GM18519 (cell line): ENCODE data around the gene KDELR1.
"Not testable (repeated sequence)": the region's sequence is repeated elsewhere in the genome, so short reads cannot be mapped to it uniquely, and the experiment has no call there.

Experiments used
- ATAC-seq: cut with Tn5 transposase; IDR thresholded peaks from one replicate; pipeline ENCODE4 v1.9.1; 2021; ENCODE audit warnings: mild to moderate bottlenecking, moderate library complexity; ENCODE audit not compliant: unreplicated experiment, low FRiP score

The KDELR1 gene

DNA sequence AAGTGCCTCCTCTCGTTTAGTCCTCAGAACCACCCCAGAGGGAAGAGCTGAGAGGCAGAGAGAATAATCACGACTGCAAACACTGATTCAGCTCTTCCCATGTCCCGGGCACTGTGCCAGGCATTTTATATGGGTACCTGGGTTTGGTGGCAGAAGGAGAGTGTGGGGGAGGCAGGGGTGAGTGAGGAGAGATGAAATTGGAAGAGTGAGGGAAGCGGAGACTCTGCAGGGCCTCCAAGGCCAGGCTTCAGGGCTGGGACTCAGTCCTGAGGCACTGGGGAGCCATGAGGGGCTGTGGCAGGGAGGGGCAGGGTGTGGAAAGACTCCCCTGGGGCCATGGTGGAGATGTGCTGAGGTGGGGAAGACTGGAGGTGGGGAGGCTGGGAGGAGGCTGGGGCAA is 18.4 kb downstream of the KDELR1 start:
- ATAC-seq, result no peak

DNA sequence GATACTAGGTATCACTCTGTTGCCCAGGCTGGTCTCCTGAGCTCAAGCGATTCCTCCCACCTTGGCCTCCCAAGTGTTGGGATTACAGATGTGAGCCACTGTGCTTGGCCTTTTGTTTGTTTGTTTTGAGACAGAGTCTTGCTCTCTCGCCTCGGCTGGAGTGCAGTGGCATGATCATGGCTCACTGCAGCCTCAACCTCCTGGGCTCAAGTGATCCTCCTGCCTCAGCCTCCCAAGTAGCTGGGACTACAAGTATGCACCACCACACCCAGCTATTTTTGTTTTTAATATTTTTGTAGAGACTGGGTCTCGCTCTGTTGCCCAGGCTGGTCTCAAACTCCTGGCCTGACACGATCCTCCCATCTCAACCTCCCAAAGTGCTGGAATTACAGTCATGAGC is 19.6 kb downstream of the KDELR1 start:
- ATAC-seq, result not testable (repeated sequence)

DNA sequence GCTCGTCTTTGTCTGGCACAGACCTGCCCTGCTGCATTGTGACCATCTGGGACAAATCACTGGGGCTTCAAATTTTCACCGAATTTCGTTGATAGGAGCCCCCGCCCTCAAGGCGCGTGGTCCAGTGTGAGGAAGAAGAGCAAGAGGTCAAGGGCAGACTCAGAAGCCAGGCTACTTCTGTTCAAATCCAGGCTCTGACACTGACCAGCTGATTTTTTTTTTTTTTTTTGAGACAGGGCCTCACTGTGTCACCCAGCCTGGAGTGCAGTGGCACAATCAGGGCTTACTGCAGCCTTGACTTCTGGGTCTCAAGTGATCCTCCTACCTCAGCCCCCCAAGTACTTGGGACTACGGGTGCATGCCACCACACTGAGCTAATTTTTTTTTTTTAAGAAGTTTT is 20.0 kb downstream of the KDELR1 start:
- no peak for ATAC-seq

DNA sequence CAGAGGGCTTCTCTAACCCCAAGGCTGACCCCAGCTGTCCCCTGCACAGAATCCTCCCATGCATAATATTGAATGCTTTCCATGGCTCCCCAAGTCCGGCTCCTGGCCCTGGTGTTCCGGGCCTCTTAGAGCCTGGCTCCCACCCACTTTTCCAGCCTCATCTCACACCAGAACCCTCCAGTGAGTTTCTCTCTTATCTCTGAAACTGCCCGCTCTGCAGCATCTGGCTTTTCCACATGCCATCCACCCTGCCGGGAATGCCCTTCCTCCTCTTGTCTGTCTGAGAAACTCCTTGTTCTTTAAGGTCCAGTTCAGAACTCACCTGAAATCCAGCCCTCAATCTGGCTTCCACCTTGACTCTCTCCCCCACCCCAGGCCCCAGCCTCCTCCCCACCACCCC is 20.4 kb downstream of the KDELR1 start:
- no peak for ATAC-seq

DNA sequence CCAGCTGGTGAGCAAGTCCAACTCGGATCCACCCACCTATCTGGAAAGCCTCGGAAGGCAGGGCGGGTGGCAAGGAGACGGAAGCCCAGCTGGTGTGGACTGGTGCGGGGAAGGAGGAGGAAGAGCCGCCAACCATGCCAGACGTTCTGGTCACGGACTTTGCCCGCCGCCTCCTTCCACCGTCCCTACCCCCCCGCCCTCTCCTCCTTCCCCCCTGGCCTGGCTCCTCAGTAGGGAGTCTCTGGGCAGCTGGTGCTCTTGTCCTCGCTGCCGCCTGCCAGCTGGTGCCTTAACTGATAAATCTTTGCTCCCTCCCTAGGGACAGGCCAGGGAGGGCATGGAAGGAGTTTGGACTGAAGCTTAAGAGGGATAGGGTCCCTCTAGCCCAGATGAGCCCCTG is 22.4 kb downstream of the KDELR1 start:
- no peak for ATAC-seq

DNA sequence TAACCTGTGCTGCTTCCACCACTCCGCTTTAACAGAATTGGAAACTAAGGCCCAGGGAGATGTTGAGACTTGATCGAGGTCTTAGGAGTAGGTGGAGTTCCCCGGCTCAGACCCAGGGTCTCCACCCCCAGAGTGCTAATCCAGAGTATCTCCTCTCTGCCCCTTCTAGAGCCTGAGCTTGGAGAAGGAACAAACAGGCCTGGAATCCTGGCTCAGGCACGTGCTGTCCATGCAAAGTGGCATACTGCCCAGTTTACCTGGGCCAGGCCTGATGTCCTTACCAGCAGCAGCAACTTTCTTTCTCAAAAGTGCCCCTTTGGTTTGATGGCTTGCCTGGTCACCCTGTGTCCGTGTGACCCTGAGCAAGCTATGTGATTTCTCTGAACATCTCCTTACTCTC is 23.5 kb downstream of the KDELR1 start:
- no peak for ATAC-seq

DNA sequence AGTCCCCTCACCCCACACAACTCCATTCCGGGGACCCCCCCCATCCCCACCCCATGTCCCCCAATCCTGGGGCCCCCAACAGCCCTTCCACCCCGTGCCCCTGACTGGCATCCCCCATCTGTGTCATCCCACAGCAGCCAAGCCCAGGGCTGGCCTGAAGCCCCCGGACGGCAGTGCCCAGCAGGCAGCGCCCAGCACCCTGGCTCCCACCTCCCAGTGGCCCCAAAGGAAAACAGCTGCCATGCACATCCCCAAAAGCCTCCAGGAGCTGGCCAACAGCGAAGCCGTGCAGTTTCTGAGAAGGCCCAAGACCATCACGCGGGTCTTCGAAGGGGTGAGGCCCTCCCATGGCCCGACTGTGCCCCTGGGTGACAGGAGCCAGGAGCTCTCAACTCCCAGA is 25.7 kb downstream of the KDELR1 start:
- no peak for ATAC-seq

DNA sequence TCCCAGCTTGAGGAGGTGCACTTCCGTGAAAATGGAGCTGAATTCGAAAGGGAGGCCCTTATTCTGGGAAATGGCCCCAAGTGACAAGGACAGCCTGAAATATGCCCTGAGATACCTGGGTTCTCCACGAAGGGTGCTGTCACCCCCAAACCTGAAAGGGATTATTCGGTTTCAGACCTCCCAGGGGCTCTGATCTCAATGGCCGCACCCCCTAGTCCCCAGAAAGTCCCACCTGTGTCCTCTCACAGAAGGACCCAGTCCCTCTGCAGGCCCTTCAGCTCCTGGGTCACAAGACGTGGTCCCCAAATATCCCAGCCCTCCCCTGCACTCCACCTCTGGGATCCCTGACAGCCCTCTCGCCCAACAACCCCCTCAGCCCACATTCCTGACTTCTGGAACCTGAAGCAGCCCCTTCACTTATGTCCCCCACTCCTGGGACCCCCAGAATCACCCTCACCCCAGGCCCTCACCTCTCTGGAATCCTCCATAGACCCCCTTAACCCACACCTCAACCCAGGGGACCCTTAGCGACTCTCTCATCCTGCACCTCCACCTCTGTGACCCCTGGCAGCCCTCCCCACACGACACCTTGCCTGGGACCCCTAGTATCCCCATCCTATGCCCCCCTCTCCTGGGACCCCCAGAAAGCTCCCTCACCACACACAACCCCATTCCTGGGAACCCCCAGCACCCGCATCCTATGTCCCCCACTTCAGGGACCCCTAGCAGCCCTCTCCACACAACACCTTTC is 26.6 kb downstream of the KDELR1 start:
- no peak for ATAC-seq

DNA sequence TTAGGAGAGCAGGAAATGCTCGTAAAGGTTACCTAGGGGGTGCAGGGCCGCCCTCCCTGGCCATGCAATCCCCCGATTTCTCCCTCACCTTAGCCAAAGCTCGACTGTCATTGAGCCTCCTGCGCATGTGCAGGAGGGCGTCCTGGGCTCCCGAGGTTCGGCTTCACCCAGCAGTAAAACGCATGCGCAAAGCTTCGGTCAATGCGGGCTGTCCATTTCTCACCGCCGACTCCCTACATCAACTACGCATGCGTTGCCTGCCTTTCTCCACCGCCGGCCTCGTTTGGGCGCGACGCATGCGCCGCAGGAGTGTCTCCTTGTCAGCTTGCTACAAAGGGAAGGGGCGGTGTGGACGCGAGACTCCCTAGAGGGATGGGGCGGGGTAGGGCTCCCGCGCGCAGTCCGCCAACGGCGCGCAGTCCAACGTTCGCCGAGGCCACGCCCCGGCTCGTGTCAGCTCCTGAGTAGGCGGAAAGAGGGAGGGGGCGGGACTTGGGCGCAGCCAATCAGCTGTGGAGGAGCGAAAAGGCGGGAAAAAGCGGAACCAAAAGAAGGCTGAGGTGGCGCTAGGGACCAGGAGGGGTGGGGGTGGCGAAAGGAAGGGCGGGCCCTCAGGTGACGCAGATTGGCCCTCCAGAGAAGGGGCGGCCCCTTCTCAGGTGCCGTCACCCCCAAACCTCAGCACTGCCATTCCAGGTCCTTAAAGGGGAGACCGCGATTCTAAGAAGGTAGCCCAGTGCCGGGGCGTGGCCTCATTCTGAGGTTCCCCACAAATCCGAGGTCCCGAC is 27.3 kb downstream of the KDELR1 start, which contains the start of the genes SYNGR4 and TMEM143:
TSS of gene SYNGR4 (plus strand) at position 558 of the 788 bp plus-strand sequence. CDS start 1,476 bp downstream, outside the sequence.
TSS of gene TMEM143 (minus strand) at position 131 of the 788 bp plus-strand sequence. CDS start at position 111, 20 bp downstream.
- ATAC-seq, result peak; percentile 59

DNA sequence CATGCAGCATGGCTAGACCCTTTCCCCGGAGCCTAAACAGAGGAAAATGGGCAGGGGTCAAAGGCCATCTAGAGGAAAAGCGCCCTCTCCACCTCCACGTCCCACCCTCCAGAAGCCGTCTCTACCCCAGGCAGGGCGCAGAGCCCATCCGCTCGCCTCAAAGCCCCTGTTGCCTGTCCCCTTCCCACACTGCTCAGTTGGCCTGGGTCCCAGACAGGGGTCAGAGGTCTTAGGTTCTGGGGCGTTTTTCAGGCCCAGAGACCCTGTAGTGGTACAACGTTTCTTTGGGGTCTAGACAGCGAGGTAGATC is 27.9 kb downstream of the KDELR1 start:
- ATAC-seq, result peak; percentile 1

DNA sequence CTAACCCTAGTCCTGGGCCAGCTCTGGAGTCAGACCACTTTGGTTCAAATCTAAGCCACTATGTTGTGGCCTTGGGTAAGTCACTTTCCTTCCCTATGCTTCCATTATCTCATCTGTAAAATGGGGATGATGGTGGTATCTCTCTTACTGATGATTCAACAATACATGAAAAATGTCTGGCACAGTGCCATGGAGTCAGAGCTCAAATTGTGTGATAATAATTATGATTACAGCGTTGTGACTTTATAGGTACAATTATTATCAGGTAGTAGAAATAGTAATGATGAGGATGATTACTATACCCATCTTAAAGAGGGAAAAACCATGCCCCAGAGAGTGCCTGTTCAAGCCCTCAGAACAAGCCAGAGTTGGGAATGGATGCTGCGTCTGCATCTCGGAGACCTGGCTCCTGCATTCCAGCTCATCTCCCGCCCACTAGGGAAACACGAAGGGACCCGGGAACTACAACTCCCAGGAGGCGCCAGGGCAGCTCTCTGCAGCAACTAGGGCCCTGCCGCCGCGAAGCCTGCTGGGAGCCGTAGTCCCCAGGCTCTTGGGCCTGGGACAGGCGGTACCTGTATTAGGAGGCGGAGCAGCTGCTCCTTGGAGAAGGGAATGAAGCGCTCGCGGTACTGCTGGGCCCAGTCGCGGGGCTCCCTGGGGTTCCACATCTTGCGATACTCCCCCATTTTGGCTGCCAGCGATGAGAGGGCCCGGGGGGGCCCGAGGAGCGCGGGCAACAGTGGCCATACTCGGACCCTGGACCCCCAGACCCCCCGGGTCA is 28.4 kb downstream of the KDELR1 start:
- ATAC-seq, result peak; percentile 48

DNA sequence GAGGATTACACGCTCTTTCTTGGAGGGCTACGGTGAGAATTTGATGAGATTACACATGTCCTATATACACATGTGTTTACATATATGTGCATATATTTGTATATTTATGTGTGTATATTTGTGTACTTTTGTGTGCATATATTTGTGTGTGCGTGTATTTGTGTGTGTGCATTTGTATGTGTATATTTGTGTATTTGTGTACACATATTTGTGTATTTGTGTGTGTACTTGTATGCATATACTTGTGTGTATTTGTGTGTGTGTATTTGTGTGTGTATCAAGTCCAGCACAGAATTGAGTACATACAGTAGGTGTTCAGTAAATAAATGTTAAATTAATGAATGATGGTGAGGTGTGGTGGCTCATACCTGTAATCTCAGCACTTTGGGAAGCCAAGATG is 29.4 kb downstream of the KDELR1 start:
- no peak for ATAC-seq

DNA sequence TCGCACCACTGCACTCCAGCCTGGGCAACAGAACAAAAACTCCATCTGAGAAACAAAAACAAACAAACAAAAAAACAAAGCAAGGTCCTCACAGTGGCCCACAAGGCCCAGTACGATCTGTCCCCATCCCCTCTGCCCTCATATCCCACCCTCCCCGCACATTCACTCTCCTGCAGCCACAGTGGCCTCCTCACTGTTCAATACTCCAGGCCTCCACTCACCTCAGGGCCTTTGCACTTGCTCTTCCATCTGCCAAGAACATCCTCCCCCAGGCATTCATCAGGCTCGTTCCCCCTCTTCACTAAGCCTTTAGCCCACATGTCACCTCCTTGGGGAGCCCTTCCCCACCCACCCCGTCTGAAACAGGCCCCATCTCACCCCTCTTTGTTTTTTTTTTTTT is 32.2 kb downstream of the KDELR1 start:
- ATAC-seq, result no peak

DNA sequence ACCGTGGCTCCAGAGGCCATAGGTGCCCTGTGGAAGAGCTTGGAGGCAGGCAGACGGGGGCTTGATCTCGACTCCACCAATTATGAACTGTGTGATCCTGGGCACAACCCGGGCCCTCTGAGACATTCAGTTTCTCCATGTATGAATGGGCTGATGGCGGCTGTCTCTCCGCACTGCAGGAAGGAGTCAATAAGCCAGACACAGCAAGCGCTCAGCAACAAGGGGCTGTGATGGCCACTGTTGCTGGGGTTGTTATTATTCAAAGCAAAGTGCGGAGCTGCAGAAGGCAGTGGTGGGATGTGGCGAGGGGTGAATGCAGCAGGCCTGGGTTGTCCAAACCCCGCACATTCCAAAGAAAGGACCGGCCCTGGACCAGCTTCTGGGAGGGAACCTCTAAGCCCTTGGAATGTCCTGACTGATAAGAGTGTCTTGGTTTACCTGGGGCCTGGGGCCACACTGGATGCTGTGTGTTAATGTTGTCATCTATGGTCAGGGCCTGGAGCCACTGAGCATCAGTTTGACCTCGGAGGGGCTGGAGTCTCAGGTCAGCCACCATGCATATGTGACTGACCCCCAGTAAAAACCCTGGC is 35.9 kb downstream of the KDELR1 start:
- no peak for ATAC-seq

DNA sequence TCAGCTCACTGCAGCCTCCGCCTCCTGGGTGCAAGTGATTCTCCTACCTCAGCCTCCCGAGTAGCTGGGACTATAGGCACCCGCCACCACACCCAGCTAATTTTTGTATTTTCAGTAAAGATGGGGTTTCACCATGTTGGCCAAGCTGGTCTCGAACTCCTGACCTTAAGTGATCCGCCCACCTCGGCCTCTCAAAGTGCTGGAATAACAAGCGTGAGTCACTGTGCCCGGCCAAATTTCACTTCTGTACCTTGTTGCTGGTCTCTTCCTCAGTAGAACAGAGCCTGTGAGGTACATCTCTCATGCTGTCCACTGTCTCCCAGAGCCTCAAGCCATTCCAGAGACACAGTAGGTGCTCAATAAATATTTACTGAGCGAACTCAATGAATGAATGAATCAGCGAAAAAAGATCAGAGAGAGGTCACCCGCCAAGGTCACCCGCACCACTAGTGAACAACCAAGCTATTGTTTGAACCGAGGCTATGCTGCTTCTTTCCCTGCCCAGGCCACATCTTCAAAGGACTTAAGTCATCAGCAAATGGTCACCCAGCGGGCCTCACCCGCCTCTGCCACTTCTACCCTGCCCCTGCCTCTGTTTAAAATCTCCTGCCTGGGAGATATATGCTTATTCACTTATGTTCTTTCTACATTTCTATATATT is 36.9 kb downstream of the KDELR1 start:
- ATAC-seq, result no peak

DNA sequence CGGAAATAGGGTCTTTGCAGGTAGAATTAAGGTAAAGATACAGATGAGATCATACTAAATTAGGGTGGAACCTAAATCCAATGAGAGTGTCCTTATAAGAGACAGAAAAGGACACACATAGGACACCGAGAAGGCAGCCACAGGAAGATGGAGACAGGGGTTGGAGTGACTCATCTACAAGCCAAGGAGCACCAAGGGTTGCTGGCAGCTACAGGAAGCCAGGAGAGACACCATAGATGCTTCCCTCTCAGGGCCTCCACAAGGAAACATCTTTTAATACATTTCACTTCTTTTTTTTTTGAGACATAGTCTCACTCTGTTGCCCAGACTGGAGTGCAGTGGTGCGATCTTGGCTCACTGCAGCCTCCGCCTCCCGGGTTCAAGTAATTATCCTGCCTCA is 37.7 kb downstream of the KDELR1 start:
- no peak for ATAC-seq

DNA sequence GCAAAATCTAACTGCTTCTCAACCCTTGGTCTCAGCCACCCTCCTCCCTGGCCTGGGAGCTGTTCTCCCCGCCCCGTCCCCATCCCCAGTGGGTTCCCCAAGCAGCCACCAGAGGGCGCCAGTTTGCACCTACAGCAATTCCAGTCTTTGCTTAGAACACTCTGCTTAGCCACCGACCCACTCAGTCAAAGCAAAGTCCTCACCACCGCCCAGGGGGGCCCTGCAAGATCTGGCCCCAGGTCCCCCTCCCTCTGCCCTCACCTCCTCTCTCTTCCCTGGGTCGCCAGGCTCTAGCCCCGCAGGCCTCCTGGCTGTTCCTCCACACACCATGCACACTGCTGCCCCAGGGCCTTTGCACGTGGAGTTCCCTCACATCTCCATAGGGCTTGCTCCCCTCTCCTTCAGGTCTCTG is 40.0 kb downstream of the KDELR1 start:
- no peak for ATAC-seq

DNA sequence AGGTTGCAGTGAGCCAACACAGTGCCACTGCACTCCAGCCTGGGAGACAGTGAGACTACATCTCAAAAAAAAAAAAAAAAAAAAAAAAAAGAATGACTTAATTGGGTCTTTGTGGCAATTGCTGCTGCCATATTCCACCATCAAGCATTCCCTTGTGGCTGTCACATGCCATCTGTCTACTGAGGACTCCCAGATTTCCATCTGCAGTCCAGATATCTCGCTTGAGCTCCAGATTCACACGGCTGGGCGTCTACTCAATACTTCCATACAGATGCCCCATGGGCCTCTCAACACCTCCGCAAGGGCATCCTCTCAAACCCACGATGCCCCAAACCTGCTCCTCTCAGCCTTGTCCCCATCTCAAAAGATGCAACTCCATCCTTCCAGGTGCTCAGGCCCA is 40.5 kb downstream of the KDELR1 start:
- ATAC-seq, result no peak

DNA sequence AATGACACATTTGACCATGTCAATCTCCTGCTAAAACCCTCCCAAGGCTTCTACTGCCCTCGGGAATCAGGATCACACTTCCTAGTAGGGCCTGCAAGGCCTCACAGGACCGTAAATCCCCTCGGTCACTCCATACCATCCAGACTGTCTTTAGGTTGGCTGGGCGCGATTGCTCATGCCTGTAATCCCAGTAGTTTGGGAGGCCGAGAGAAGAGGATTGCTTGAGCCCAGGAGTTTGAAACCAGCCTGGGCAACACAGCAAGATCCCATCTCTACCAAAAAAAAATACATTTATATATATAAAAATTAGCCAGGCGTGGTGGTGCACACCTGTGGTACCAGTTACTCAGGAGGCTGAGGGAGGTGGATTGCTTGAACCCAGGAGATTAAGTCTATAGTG is 42.6 kb downstream of the KDELR1 start:
- no peak for ATAC-seq

DNA sequence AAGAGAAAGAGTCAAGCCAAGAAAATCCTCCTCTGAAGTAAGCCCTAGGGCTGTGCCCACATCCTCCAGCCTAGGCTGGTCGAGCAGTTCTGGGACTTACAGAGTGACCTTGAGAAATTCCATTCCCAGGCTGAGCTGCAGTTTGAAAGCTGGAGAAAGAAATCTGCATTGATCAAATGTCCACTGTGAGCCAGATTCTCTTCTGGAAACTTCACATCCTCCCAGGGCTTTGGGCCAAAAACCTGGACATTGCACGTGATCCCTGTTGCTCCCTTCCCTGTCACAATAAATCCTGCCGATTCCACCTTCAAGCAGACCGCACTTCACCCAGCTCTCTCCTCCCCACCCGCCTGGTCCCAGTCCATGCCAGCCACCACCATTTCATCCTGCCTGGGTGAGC is 43.3 kb downstream of the KDELR1 start:
- ATAC-seq, result no peak
